NCI-H2029 (cell line): ENCODE results near the gene PPP1R2.
A peak's percentile ranks its signal among the peaks of the same experiment; 100 is the strongest.
"Not testable (repeated sequence)": the region's sequence is repeated elsewhere in the genome, so short reads cannot be mapped to it uniquely, and the experiment has no call there.

ENCODE experiments used
- DNase-seq: peaks from one replicate; lab custom pipeline; 2025; lab: John Stamatoyannopoulos, UW

Gene PPP1R2

GRCh38 chr3:195542698-195543499, at the start of gene PPP1R2:
PPP1R2 (minus strand) TSS chr3:195543325; CDS start chr3:195543025, 300 bp downstream.
- DNase-seq = peak; percentile 87

GRCh38 chr3:195591852-195592251, 48.7 kb upstream of the PPP1R2 start:
- no peak for DNase-seq

- no peak for DNase-seq
Measured at GRCh38 chr3:195591220-195591619, 48.1 kb upstream of the PPP1R2 start.

- not testable (repeated sequence) for DNase-seq
Measured at GRCh38 chr3:195590381-195590780, 47.3 kb upstream of the PPP1R2 start.

GRCh38 chr3:195589796-195590195, 46.7 kb upstream of the PPP1R2 start:
- DNase-seq = not testable (repeated sequence)

GRCh38 chr3:195587824-195588223, 44.7 kb upstream of the PPP1R2 start:
- DNase-seq = no peak

- no peak for DNase-seq
Measured at GRCh38 chr3:195587406-195587805, 44.3 kb upstream of the PPP1R2 start.

GRCh38 chr3:195584543-195584870, 41.4 kb upstream of the PPP1R2 start:
- no peak for DNase-seq

GRCh38 chr3:195583831-195584542, 40.9 kb upstream of the PPP1R2 start, which contains the start of gene APOD:
APOD (minus strand) TSS chr3:195583940; CDS start chr3:195579461, 4,479 bp downstream.
- DNase-seq = no peak

GRCh38 chr3:195582947-195583346, 39.8 kb upstream of the PPP1R2 start:
- DNase-seq = no peak

- no peak for DNase-seq
Measured at GRCh38 chr3:195580744-195581443, 37.8 kb upstream of the PPP1R2 start.

GRCh38 chr3:195579281-195579680, 36.2 kb upstream of the PPP1R2 start:
- no peak for DNase-seq

GRCh38 chr3:195578565-195578964, 35.4 kb upstream of the PPP1R2 start:
- no peak for DNase-seq

GRCh38 chr3:195577645-195578177, 34.6 kb upstream of the PPP1R2 start:
- no peak for DNase-seq

GRCh38 chr3:195574497-195575304, 31.6 kb upstream of the PPP1R2 start:
- no peak for DNase-seq

GRCh38 chr3:195573611-195574496, 30.7 kb upstream of the PPP1R2 start:
- DNase-seq = no peak

GRCh38 chr3:195571361-195571760, 28.2 kb upstream of the PPP1R2 start:
- no peak for DNase-seq

- no peak for DNase-seq
Measured at GRCh38 chr3:195570912-195571311, 27.8 kb upstream of the PPP1R2 start.

GRCh38 chr3:195570344-195570743, 27.2 kb upstream of the PPP1R2 start:
- DNase-seq = no peak

- no peak for DNase-seq
Measured at GRCh38 chr3:195568630-195569029, 25.5 kb upstream of the PPP1R2 start.

GRCh38 chr3:195566797-195567196, 23.7 kb upstream of the PPP1R2 start:
- DNase-seq = no peak
